HCT116 (cell line): ENCODE results near the gene SHROOM1. TPM values are rescaled to one million over a fixed set of nuclear protein-coding genes. Genes with fewer than 3 reads are reported as not detected.

Experiments used
- ATAC-seq: fragments of 200-7000 bp; cut with Tn5 transposase; 2 replicates; pipeline ENCODE4 v1.9.1; 2020; ENCODE audit warnings: mild to moderate bottlenecking, moderate library complexity
- BruUV-seq: library from RNA; stranded (reverse); fragments of 400-500 nt; replicated peaks from 2 replicates; lab custom pipeline; 2021; lab: Mats Ljungman, UMichigan
- CTCF ChIA-PET: fragments of 300-600 bp; sonication (Branson Sonifier 250); formaldehyde crosslinking; loops from one replicate; lab custom pipeline; 2021; ENCODE audit warnings: antibody characterized with exemption; lab: Charles Lee
- POLR2A ChIA-PET: fragments of 300-600, 350-600 bp; sonication (Branson Sonifier 250); formaldehyde crosslinking; loops from one replicate; lab custom pipeline; 2021; ENCODE audit warnings: antibody characterized with exemption; lab: Charles Lee
- RAD21 ChIA-PET, 2 experiments: fragments of 300-600 bp; sonication (Branson Sonifier 250); formaldehyde crosslinking; loops; one replicate each; lab custom pipeline; 2023; ENCODE audit warnings: low total read pairs in 2 of 2; ENCODE audit not compliant: uncharacterized antibody in 2 of 2, unreplicated experiment in 2 of 2, low non-redundant PET in 1 of 2; lab: Charles Lee
- DNase-seq: peaks from one replicate; pipeline ENCODE4 v3.0.0-alpha.2; 2010; ENCODE audit warnings: low read depth, low spot score
- H2AFZ ChIP-seq: fragments of 200-600 bp; shearing (Covaris generic), sonication (generic); 2 replicates; pipeline ENCODE4 v1.6.1; 2017; ENCODE audit warnings: low read depth, mixed run types, mixed read lengths, antibody characterized with exemption, low read length; ENCODE audit not compliant: poor library complexity, severe bottlenecking
- H3K27ac ChIP-seq: 2 replicates; pipeline ENCODE4 v1.5.1; 2012; ENCODE audit warnings: low read depth, low read length
- H3K27me3 ChIP-seq: fragments of 200-600 bp; sonication (generic); 2 replicates; pipeline ENCODE4 v1.6.1; 2016; ENCODE audit warnings: mixed run types, low read length, mixed read lengths; ENCODE audit not compliant: insufficient read depth
- H3K36me3 ChIP-seq, 2 experiments: fragments of 200-500 bp in 1 of 2; fragments of 200-600 bp in 1 of 2; sonication (Bioruptor generic) in 1 of 2; sonication (generic) in 1 of 2; 2 replicates each; pipeline versions ENCODE4 v1.5.1 to v1.6.1; 2014 to 2016; ENCODE audit warnings: low read length in 2 of 2, inconsistent platforms in 1 of 2, mixed read lengths in 1 of 2, mixed run types in 1 of 2; ENCODE audit not compliant: insufficient read depth in 2 of 2, control insufficient read depth in 1 of 2
- H3K4me1 ChIP-seq, 2 experiments: fragments of 200-600 bp in 1 of 2; sonication (generic) in 1 of 2; 2 replicates each; pipeline versions ENCODE4 v1.5.1 to v1.6.1; 2012 to 2017; ENCODE audit warnings: low read length in 2 of 2, inconsistent platforms in 1 of 2, mild to moderate bottlenecking in 1 of 2, mixed read lengths in 1 of 2, mixed run types in 1 of 2, moderate library complexity in 1 of 2; ENCODE audit not compliant: insufficient read depth in 2 of 2, control insufficient read depth in 1 of 2
- H3K4me2 ChIP-seq: fragments of 200-600 bp; sonication (generic); 2 replicates; pipeline ENCODE4 v1.6.1; 2017; ENCODE audit warnings: mixed run types, low read length, mixed read lengths
- H3K4me3 ChIP-seq, 2 experiments: fragments of 200-600 bp in 1 of 2; sonication (generic) in 1 of 2; replicated peaks in 1 of 2; 2 replicates each; pipeline ENCODE4 v1.5.1; 2011 to 2016; ENCODE audit warnings: low read length in 2 of 2, control low read depth in 1 of 2, low read depth in 1 of 2, mild to moderate bottlenecking in 1 of 2, mixed read lengths in 1 of 2, mixed run types in 1 of 2
- H3K79me2 ChIP-seq: fragments of 200-600 bp; sonication (generic); 2 replicates; pipeline ENCODE4 v1.6.1; 2017; ENCODE audit warnings: mild to moderate bottlenecking, mixed run types, low read length, moderate library complexity, mixed read lengths; ENCODE audit not compliant: insufficient read depth
- H3K9ac ChIP-seq: fragments of 200-600 bp; sonication (generic); 2 replicates; pipeline ENCODE4 v1.6.1; 2016; ENCODE audit warnings: low read length, mixed read lengths
- H3K9me2 ChIP-seq: fragments of 200-600 bp; sonication (generic), shearing (Covaris generic); 2 replicates; pipeline ENCODE4 v1.6.1; 2017; ENCODE audit warnings: mixed run types, mild to moderate bottlenecking, moderate library complexity; ENCODE audit not compliant: insufficient read depth
- H3K9me3 ChIP-seq, 2 experiments: fragments of 200-500 bp in 1 of 2; fragments of 200-600 bp in 1 of 2; sonication (Bioruptor generic) in 1 of 2; sonication (generic) in 1 of 2; 2 replicates each; pipeline ENCODE4 v1.6.1; 2014 to 2017; ENCODE audit warnings: low read length in 2 of 2, mixed read lengths in 2 of 2, inconsistent platforms in 1 of 2, low read depth in 1 of 2, mild to moderate bottlenecking in 1 of 2, mixed run types in 1 of 2, moderate library complexity in 1 of 2; ENCODE audit not compliant: control insufficient read depth in 1 of 2, insufficient read depth in 1 of 2
- H4K20me1 ChIP-seq: fragments of 200-600 bp; sonication (generic), shearing (Covaris generic); 2 replicates; pipeline ENCODE4 v1.6.1; 2017; ENCODE audit warnings: mixed run types, mild to moderate bottlenecking, moderate library complexity; ENCODE audit not compliant: insufficient read depth
- ATF3 ChIP-seq: IDR thresholded peaks from 2 replicates; pipeline ENCODE4 v1.6.1; 2012
- CBX3 ChIP-seq: IDR thresholded peaks from 2 replicates; pipeline ENCODE4 v1.6.1; 2012; ENCODE audit warnings: low read depth
- CEBPB ChIP-seq: IDR thresholded peaks from 2 replicates; pipeline ENCODE4 v1.6.1; 2012; ENCODE audit warnings: low read depth
- EGR1 ChIP-seq: IDR thresholded peaks from 2 replicates; pipeline ENCODE4 v1.6.1; 2012; ENCODE audit warnings: low read depth
- ELF1 ChIP-seq: IDR thresholded peaks from 2 replicates; pipeline ENCODE4 v1.6.1; 2012; ENCODE audit warnings: low read depth, borderline replicate concordance
- EZH2 ChIP-seq: fragments of 200-600 bp; sonication (generic); IDR thresholded peaks from 2 replicates; pipeline ENCODE4 v1.6.1; 2017; ENCODE audit warnings: antibody characterized with exemption, mixed run types
- JUND ChIP-seq: IDR thresholded peaks from 2 replicates; pipeline ENCODE4 v1.6.1; 2012
- MAX ChIP-seq: IDR thresholded peaks from 2 replicates; pipeline ENCODE4 v1.6.1; 2012
- POLR2A ChIP-seq: IDR thresholded peaks from 2 replicates; pipeline ENCODE4 v1.7.0; 2011; ENCODE audit warnings: borderline replicate concordance; ENCODE audit not compliant: insufficient read depth, insufficient read length; ENCODE audit errors: extremely low read depth
- RAD21 ChIP-seq: IDR thresholded peaks from 2 replicates; pipeline ENCODE4 v1.6.1; 2012; ENCODE audit warnings: low read depth, mild to moderate bottlenecking
- SIN3A ChIP-seq: IDR thresholded peaks from 2 replicates; pipeline ENCODE4 v1.6.1; 2012; ENCODE audit warnings: low read depth
- SP1 ChIP-seq: IDR thresholded peaks from 2 replicates; pipeline ENCODE4 v1.6.1; 2012; ENCODE audit warnings: low read depth
- TCF7L2 ChIP-seq: IDR thresholded peaks from 2 replicates; pipeline ENCODE4 v1.7.0; 2011; ENCODE audit warnings: borderline replicate concordance, inconsistent platforms; ENCODE audit not compliant: insufficient read depth, insufficient read length; ENCODE audit errors: extremely low read depth
- YY1 ChIP-seq: IDR thresholded peaks from 2 replicates; pipeline ENCODE4 v1.6.1; 2011; ENCODE audit warnings: low read length, low read depth, moderate library complexity, mild to moderate bottlenecking; ENCODE audit not compliant: insufficient replicate concordance; ENCODE audit errors: extremely low read depth
- ZFX ChIP-seq: fragments of 450-650 bp; IDR thresholded peaks from 2 replicates; pipeline ENCODE4 v1.6.1; 2017
- intact Hi-C: fragments of 100-400 bp; cut with micrococcal nuclease; formaldehyde crosslinking; loops from 2 replicates; pipeline ENCODE4 v1.10.0; 2022
- total RNA-seq: library from RNA; stranded (reverse); gene quantifications from one replicate; pipeline ENCODE4 v1.2.1, GENCODE V29; 2021; ENCODE audit not compliant: unreplicated experiment

The SHROOM1 gene
- total RNA-seq, 1 experiment from 2014 or later = 9.5 TPM

GRCh38 chr5:132787076-132787475 is 43.4 kb downstream of the SHROOM1 start:
- DNase-seq = no peak
- no peaks in the 10 kb centered on the region for H3K36me3 ChIP-seq
- no peak overlapping the region for H3K9ac ChIP-seq
- H3K27me3 ChIP-seq = no peaks in the 10 kb centered on the region
- H3K9me2 ChIP-seq = no peaks in the 10 kb centered on the region
- no peak overlapping the region for H3K4me2 ChIP-seq
- H3K79me2 ChIP-seq = no peaks in the 10 kb centered on the region
- no peak overlapping the region for H2AFZ ChIP-seq
- RAD21 ChIA-PET = no interaction called here
- TF ChIP-seq EGR1 = no peak
- no peak for TF ChIP-seq JUND
- TF ChIP-seq MAX = no peak
- TF ChIP-seq TCF7L2 = no peak
- no peak for TF ChIP-seq RAD21
- no peak for TF ChIP-seq SP1
- no peak for TF ChIP-seq CEBPB
- no peak for TF ChIP-seq SIN3A
- TF ChIP-seq POLR2A = no peak
- TF ChIP-seq CBX3 = no peak
- no peak for TF ChIP-seq ATF3
- no peak for TF ChIP-seq ELF1
- TF ChIP-seq ZFX = no peak
- no peak for TF ChIP-seq YY1
- no peak for TF ChIP-seq EZH2
- TF ChIP-seq, all 23 proteins: peak for 0
- ChIA-PET CTCF (no interaction called here), POLR2A (no interaction called here)
- H3K27ac ChIP-seq = no peak overlapping the region
- intact Hi-C loops = no loop called here
- H3K4me3 ChIP-seq = no peak overlapping the region
- ATAC-seq = no peak
- no TSS peak for BruUV-seq
- H3K4me1 ChIP-seq = peaks cover 0 to 5% of the 10 kb centered on the region in 2 experiments; a peak in 3 of 4 replicates
- no peaks in the 10 kb centered on the region for H3K9me3 ChIP-seq
- no peaks in the 10 kb centered on the region for H4K20me1 ChIP-seq
